Astrocyte (in vitro differentiated cells and primary cell): ENCODE data around the gene SCYL3. TPM values are rescaled to one million over a fixed set of nuclear protein-coding genes. Genes with fewer than 3 reads are reported as not detected.

Experiments used
- DNase-seq: peaks from one replicate; pipeline ENCODE4 v3.0.0-alpha.2; 2010; ENCODE audit warnings: low read depth
- FAIRE-seq: peaks from 2 replicates; lab custom pipeline; 2011; peaks lifted over from hg19 to GRCh38; lab: Jason Lieb, UNC
- H2AFZ ChIP-seq: 2 replicates; pipeline ENCODE4 v1.6.0; 2012; ENCODE audit warnings: low read depth, low read length, inconsistent platforms
- H3K27ac ChIP-seq: 2 replicates; pipeline ENCODE4 v1.5.1; 2011; ENCODE audit warnings: low read depth, low read length, inconsistent platforms
- H3K27me3 ChIP-seq: 2 replicates; pipeline ENCODE4 v1.6.0; 2011; ENCODE audit warnings: low read length, inconsistent platforms; ENCODE audit not compliant: insufficient read depth
- H3K36me3 ChIP-seq: 2 replicates; pipeline ENCODE4 v1.5.1; 2011; ENCODE audit warnings: low read length, inconsistent platforms; ENCODE audit not compliant: insufficient read depth
- H3K4me1 ChIP-seq: 2 replicates; pipeline ENCODE4 v1.5.1; 2011; ENCODE audit warnings: low read length, inconsistent platforms; ENCODE audit not compliant: insufficient read depth
- H3K4me2 ChIP-seq: 2 replicates; pipeline ENCODE4 v1.6.0; 2012; ENCODE audit warnings: low read length, inconsistent platforms
- H3K4me3 ChIP-seq: 2 replicates; pipeline ENCODE4 v1.5.1; 2011; ENCODE audit warnings: low read depth, mild to moderate bottlenecking, low read length, inconsistent platforms; ENCODE audit not compliant: insufficient read depth
- H3K79me2 ChIP-seq: 2 replicates; pipeline ENCODE4 v1.6.0; 2012; ENCODE audit warnings: mild to moderate bottlenecking, low read length, inconsistent platforms; ENCODE audit not compliant: insufficient read depth
- H3K9ac ChIP-seq: 2 replicates; pipeline ENCODE4 v1.6.0; 2012; ENCODE audit warnings: mild to moderate bottlenecking, low read length, inconsistent platforms
- H3K9me3 ChIP-seq: 2 replicates; pipeline ENCODE4 v1.5.1; 2012; ENCODE audit warnings: low read depth, mild to moderate bottlenecking, low read length, inconsistent platforms; ENCODE audit not compliant: insufficient read depth
- H4K20me1 ChIP-seq: 2 replicates; pipeline ENCODE4 v1.6.0; 2012; ENCODE audit warnings: low read length, inconsistent platforms; ENCODE audit not compliant: insufficient read depth
- H3K27ac Mint-ChIP-seq: one replicate; pipeline ENCODE4 v1.8.0; 2021; ENCODE audit warnings: mild to moderate bottlenecking, mixed read lengths; ENCODE audit not compliant: unreplicated experiment
- H3K27me3 Mint-ChIP-seq: one replicate; pipeline ENCODE4 v1.8.0; 2021; ENCODE audit warnings: low read depth, mixed read lengths; ENCODE audit not compliant: unreplicated experiment
- H3K36me3 Mint-ChIP-seq: one replicate; pipeline ENCODE4 v1.8.0; 2021; ENCODE audit warnings: low read depth, mixed read lengths; ENCODE audit not compliant: unreplicated experiment
- H3K4me1 Mint-ChIP-seq: one replicate; pipeline ENCODE4 v1.8.0; 2021; ENCODE audit warnings: low read depth, mixed read lengths; ENCODE audit not compliant: unreplicated experiment
- H3K4me3 Mint-ChIP-seq: one replicate; pipeline ENCODE4 v1.8.0; 2021; ENCODE audit warnings: mild to moderate bottlenecking, moderate library complexity, mixed read lengths; ENCODE audit not compliant: unreplicated experiment
- H3K9me3 Mint-ChIP-seq: one replicate; pipeline ENCODE4 v1.8.0; 2021; ENCODE audit warnings: mild to moderate bottlenecking, mixed read lengths; ENCODE audit not compliant: unreplicated experiment
- CTCF ChIP-seq: IDR thresholded peaks from 2 replicates; pipeline ENCODE4 v1.5.1; 2011; ENCODE audit warnings: low read depth, mild to moderate bottlenecking, inconsistent platforms, low read length, moderate library complexity; ENCODE audit not compliant: insufficient read depth
- EZH2 ChIP-seq: IDR thresholded peaks from 2 replicates; pipeline ENCODE4 v1.6.1; 2012; ENCODE audit warnings: mild to moderate bottlenecking, low read length, inconsistent platforms; ENCODE audit not compliant: insufficient read depth
- total RNA-seq: library from RNA; stranded (reverse); gene quantifications from 2 replicates; pipeline ENCODE4 v1.2.1, GENCODE V29; 2021

The SCYL3 gene
- total RNA-seq, 1 donor from 2014 or later: 6.2 TPM

- no peaks in the 10 kb centered on the region for H3K9me3 ChIP-seq
- peaks cover 6% of the 10 kb centered on the region for H3K36me3 ChIP-seq
- H2AFZ ChIP-seq: no peak overlapping the region
- no peaks in the 10 kb centered on the region for H3K4me1 ChIP-seq
- H3K27me3 ChIP-seq: no peaks in the 10 kb centered on the region
- H3K79me2 ChIP-seq: peaks cover 1% of the 10 kb centered on the region
- no peak overlapping the region for H3K4me3 ChIP-seq
- FAIRE-seq (no peak), DNase-seq (no peak)
- Mint-ChIP-seq H3K4me1 (no peaks in the 10 kb centered on the region), H3K27ac (no peak overlapping the region), H3K36me3 (peaks cover 9% of the 10 kb centered on the region), H3K9me3 (peaks cover 2% of the 10 kb centered on the region), H3K27me3 (no peaks in the 10 kb centered on the region), H3K4me3 (no peak overlapping the region)
- TF ChIP-seq CTCF (no peak), EZH2 (no peak)
- H3K27ac ChIP-seq: no peak overlapping the region
- H4K20me1 ChIP-seq: no peaks in the 10 kb centered on the region
- no peak overlapping the region for H3K9ac ChIP-seq
- no peak overlapping the region for H3K4me2 ChIP-seq
Observed at GRCh38 chr1:169836198-169836597, 57.5 kb downstream of the SCYL3 start.

GRCh38 chr1:169835647-169836046 lies 58.0 kb downstream of the SCYL3 start:
- Histone ChIP-seq H3K9me3 (no peaks in the 10 kb centered on the region), H3K9ac (no peak overlapping the region), H3K4me1 (no peaks in the 10 kb centered on the region), H3K27ac (no peak overlapping the region), H3K79me2 (no peaks in the 10 kb centered on the region), H4K20me1 (no peaks in the 10 kb centered on the region), H3K27me3 (no peaks in the 10 kb centered on the region), H3K4me2 (no peak overlapping the region), H2AFZ (no peak overlapping the region), H3K36me3 (peaks cover 6% of the 10 kb centered on the region), H3K4me3 (no peak overlapping the region)
- Mint-ChIP-seq H3K27ac (no peak overlapping the region), H3K4me3 (no peak overlapping the region), H3K27me3 (no peaks in the 10 kb centered on the region), H3K36me3 (peaks cover 9% of the 10 kb centered on the region), H3K4me1 (no peaks in the 10 kb centered on the region), H3K9me3 (peaks cover 2% of the 10 kb centered on the region)
- DNase-seq: no peak
- no peak for FAIRE-seq
- TF ChIP-seq CTCF (no peak), EZH2 (no peak)

GRCh38 chr1:169834869-169835268 lies 58.8 kb downstream of the SCYL3 start:
- no peak overlapping the region for H3K9ac ChIP-seq
- TF ChIP-seq EZH2: no peak
- no peak for TF ChIP-seq CTCF
- H4K20me1 ChIP-seq: no peaks in the 10 kb centered on the region
- no peaks in the 10 kb centered on the region for H3K27me3 Mint-ChIP-seq
- H3K36me3 ChIP-seq: peaks cover 6% of the 10 kb centered on the region
- no peak overlapping the region for H3K27ac Mint-ChIP-seq
- no peak overlapping the region for H3K27ac ChIP-seq
- no peak overlapping the region for H3K4me2 ChIP-seq
- H3K9me3 ChIP-seq: no peaks in the 10 kb centered on the region
- H3K4me3 ChIP-seq: no peak overlapping the region
- H3K4me1 Mint-ChIP-seq: no peaks in the 10 kb centered on the region
- FAIRE-seq (no peak), DNase-seq (no peak)
- peaks cover 2% of the 10 kb centered on the region for H3K9me3 Mint-ChIP-seq
- H3K4me1 ChIP-seq: no peaks in the 10 kb centered on the region
- no peak overlapping the region for H3K4me3 Mint-ChIP-seq
- no peaks in the 10 kb centered on the region for H3K27me3 ChIP-seq
- no peaks in the 10 kb centered on the region for H3K79me2 ChIP-seq
- no peak overlapping the region for H2AFZ ChIP-seq
- H3K36me3 Mint-ChIP-seq: peaks cover 9% of the 10 kb centered on the region
